HG02763 (cell line): ENCODE measurements around the gene DUSP8.
"Not testable (repeated sequence)": the region's sequence is repeated elsewhere in the genome, so short reads cannot be mapped to it uniquely, and the experiment has no call there.

Source experiments
- ATAC-seq: cut with Tn5 transposase; IDR thresholded peaks from one replicate; pipeline ENCODE4 v1.9.1; 2021; ENCODE audit warnings: mild to moderate bottlenecking, moderate library complexity; ENCODE audit not compliant: unreplicated experiment

The DUSP8 gene

GRCh38 chr11:1589996-1590395, 17.9 kb upstream of the DUSP8 start:
- ATAC-seq: no peak

GRCh38 chr11:1589191-1589963, 17.3 kb upstream of the DUSP8 start:
- not testable (repeated sequence) for ATAC-seq

GRCh38 chr11:1586699-1587098, 14.6 kb upstream of the DUSP8 start:
- ATAC-seq: no peak

- ATAC-seq: not testable (repeated sequence)
Measured at GRCh38 chr11:1584661-1585370, 12.7 kb upstream of the DUSP8 start, which contains the start of gene KRTAP5-1. Gene KRTAP5-1, minus strand, starts transcription at chr11:1585283. Its CDS starts 34 bp downstream, at chr11:1585249.

GRCh38 chr11:1582909-1583308, 10.8 kb upstream of the DUSP8 start:
- ATAC-seq: not testable (repeated sequence)

GRCh38 chr11:1581976-1582375, 9.9 kb upstream of the DUSP8 start:
- no peak for ATAC-seq

GRCh38 chr11:1576825-1577224, 4.8 kb upstream of the DUSP8 start:
- ATAC-seq: no peak

- not testable (repeated sequence) for ATAC-seq
Measured at GRCh38 chr11:1575756-1576155, 3.7 kb upstream of the DUSP8 start.

- no peak for ATAC-seq
Measured at GRCh38 chr11:1574933-1575242, 2.8 kb upstream of the DUSP8 start.

GRCh38 chr11:1574238-1574932, 2.3 kb upstream of the DUSP8 start:
- ATAC-seq: no peak

GRCh38 chr11:1573903-1574237, 1.8 kb upstream of the DUSP8 start:
- ATAC-seq: no peak

- ATAC-seq: no peak
Measured at GRCh38 chr11:1573077-1573902, 1.2 kb upstream of the DUSP8 start.

- ATAC-seq: no peak
Measured at GRCh38 chr11:1571760-1572196, 293 bp downstream of the DUSP8 start.

- ATAC-seq: no peak
Measured at GRCh38 chr11:1570896-1571759, 943 bp downstream of the DUSP8 start.

GRCh38 chr11:1570531-1570895, 1.6 kb downstream of the DUSP8 start:
- ATAC-seq: no peak

GRCh38 chr11:1570001-1570453, 2.0 kb downstream of the DUSP8 start:
- ATAC-seq: no peak

- no peak for ATAC-seq
Measured at GRCh38 chr11:1569251-1569780, 2.8 kb downstream of the DUSP8 start.

GRCh38 chr11:1568441-1568911, 3.6 kb downstream of the DUSP8 start:
- ATAC-seq: no peak

GRCh38 chr11:1567721-1568100, 4.4 kb downstream of the DUSP8 start:
- ATAC-seq: no peak
